NCI-H1092 (cell line): ENCODE results near the gene PDE4B.

ENCODE experiments used
- DNase-seq: peaks from one replicate; lab custom pipeline; 2025; lab: John Stamatoyannopoulos, UW

The PDE4B gene

DNA sequence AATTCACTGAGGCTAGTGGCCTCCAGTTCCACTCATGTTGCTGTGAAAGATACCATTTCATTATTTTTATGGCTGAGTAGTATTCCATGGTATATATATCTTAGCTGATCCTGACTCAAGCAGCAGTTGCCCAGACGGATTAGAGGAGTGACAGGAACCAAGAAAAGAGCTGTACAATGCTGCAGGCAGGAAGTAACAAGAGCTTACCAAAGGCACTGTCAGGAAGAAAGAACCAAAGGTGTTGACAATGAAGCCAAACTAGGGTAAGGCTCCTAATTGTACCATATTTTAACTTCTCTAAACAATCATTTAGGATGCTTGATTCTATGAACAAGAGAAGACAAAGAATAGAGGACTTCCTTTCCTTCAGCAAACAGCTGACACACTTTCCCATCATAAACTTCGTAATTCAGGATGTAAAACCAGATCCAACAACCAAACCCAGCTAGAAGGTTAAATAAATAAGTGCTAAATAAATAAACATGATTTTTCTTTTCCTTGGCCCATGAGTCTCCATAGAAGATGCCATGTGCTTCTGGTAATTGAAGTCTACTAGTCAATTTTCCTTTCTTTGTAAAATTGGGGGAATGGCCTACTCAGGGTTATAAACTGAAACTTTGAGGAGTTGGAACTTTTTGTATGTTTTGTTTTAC, 493.0 kb downstream of the PDE4B start:
- DNase-seq: no peak

GRCh38 chr1:66286307-66286706, 493.6 kb downstream of the PDE4B start:
- no peak for DNase-seq

DNA sequence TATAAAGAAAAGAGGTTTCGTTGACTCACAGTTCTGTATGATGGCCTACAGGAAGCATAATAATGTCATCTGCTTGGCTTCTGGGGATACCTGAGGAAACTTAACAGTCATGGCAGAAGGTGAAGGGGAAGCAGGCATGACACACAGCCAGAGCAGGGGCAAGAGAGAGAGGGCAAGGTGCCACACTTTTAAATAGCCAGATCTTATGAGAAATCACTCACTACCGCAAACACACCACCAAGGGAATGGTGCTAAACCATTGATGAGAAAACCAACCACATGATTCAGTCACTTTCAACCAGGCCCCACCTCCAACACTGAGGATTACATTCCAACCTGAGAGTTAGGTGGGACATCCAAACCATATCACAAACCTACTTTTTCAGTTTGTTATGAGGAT, 495.4 kb downstream of the PDE4B start:
- DNase-seq: no peak

DNA sequence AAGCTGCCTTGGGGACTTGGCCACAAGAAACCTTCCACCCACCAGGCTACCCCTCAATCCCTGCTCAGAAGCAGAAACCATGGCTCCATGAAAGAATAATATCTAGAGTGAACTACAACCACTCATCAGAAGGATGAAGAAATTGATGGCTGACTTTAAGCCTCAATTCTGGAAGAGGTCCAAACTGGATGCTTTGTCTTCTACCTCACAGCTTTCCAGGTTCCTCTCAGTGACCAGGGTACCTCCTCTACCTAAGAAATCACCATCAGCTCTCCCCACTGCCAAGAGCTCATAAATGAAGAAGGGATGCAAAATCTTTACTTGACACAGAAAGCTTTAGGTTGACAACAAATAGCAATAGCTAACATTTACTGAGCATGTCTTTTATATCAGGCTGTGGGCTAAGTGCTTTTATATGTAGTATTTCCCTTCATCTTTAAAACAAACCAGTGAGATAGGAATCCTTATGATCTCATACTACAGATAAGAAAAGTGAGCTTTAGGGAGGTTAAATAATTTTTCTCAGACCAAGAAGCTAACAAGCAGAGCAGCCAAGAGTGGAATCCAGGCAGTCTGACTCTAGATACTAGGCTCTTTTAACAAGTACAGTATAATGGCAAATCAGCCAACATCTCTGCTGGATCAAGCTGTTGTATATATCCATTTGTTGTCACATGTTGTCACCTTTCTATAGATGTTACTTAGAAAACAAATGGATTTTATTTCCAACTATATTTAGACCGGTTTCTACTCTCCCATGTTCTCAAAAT, 498.3 kb downstream of the PDE4B start:
- no peak for DNase-seq

DNA sequence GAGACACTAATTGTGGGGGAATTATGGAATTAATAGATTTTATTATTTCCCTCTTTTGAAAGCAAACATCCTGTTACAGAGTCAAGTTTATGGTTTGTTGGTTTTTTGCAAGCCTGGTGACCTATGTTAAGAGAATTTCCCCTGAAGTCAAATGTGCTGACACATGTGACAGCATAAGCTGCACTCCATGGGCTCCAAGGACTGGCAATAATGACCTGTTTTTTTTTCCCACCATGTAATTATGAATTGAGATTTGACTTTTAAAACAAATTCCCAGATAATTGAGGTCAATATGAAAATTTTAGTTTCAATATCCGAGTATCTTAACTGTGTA, 498.8 kb downstream of the PDE4B start:
- DNase-seq: no peak

DNA sequence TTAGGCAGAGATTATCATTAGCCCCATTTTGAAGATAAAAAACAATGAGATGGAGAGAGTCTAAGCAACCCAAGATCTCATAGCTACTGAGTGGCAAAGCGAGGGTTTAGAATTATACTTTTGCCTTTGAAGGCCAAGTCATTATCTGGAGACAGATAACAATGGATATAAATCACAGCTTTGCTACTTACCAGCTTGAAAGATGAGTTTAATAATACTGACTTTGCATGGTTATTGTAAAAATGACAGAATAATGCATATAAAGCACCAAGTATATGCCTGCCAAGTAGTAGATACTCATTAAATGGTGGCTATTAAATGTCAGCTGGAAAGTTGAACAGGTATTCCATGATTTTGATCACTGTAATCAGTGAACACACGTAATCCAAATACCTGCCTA, 499.6 kb downstream of the PDE4B start:
- no peak for DNase-seq

DNA sequence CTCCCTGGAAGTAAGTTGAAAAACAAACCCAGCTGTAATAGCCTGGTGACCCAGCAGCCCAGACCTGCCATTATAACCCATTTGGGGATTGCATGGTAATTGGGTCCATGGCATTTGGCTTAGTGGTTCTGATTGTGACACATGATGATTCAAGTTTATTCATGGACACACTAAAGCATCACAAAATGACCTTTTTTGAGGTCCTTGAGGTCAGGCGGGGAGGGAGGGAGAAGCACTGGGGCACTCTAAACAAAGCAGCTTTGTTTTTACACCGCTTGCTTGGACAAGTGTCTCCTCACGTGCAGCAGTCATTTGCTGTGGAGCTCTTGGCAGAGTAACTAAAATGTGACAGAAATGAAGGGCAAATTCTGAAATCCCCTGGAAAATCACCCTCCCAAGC, 500.2 kb downstream of the PDE4B start:
- DNase-seq: no peak

DNA sequence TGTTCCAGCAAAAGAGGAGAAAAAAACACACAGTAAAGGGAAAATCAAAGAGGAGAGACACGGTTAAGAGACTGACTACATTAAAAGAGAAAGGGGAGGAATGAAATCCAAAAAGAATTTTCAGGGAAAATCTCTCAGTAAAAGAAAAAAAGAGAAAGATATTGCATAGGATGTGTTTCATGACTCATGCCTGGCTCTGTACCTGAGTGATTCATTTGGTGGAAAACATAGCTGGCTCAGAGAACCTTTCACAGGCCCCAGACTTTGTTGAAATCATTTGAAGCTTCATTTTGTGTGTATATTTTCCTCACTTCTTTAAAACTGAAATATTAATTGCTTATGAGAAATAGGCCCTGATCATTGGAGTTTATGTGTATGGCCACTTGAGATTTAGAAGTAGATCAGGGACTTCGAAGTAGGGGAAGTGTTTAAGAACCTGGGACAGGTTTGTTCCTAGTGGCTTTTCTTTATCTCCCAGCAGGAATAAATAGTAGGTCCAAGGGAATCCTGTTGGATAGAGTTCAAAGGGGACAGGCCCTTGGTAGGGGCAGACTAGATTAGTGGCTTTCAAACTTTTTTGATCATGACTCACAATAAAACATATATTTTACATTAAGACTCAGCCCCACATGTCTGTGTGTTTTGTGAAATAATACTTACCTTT, 502.1 kb downstream of the PDE4B start:
- DNase-seq: no peak

- no peak for DNase-seq
Measured at GRCh38 chr1:66295803-66296202, 503.1 kb downstream of the PDE4B start.

GRCh38 chr1:66296370-66296769, 503.7 kb downstream of the PDE4B start:
- DNase-seq: no peak

DNA sequence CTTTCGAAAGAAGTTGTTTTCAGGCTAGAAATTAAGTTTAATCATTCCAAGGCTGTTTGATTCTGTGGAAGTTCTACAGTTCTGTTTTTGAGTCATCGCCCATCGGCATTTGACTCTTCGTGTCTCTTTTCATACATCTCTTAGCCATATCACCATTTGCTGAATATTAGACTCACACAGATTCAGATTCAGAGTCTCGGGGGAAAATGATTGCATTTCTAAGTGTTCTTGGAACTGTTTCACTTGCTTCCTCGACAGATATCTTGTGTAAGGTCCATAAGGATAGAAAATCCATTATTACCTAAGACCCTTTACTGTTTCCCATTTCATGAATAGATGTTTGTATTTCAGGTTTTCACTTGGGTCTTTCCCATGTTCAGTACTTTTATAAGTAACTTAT, 504.3 kb downstream of the PDE4B start:
- no peak for DNase-seq

GRCh38 chr1:66298464-66298863, 505.8 kb downstream of the PDE4B start:
- no peak for DNase-seq

- no peak for DNase-seq
Measured at GRCh38 chr1:66300280-66300971, 507.7 kb downstream of the PDE4B start.

GRCh38 chr1:66300972-66301451, 508.3 kb downstream of the PDE4B start:
- DNase-seq: no peak

DNA sequence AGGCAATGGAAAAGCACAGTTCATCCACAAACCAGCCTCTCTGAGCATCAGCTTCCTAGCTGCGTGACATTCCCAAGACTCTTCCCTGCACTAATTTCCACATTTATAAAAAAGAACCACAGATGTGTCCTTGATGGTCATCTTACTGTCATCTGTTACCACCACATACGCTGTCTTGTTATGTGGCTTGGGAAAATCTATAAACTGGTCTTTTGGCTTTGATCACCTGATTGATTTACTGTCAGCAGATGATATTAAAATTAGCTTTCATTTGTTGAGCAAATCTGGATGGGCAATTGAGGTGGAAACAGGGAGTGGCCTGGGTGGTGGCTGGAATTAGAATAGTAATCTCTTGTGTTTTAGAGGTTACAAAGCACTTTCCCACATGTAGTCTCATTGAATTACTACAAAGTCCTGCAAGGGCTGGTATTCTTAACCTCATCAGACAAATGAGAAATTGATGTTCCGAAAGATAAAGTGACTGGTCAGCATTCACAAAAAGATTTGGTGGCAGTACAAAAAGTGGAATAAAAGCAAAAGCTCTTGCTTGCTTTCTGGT, 509.6 kb downstream of the PDE4B start:
- no peak for DNase-seq

GRCh38 chr1:66302815-66303214, 510.1 kb downstream of the PDE4B start:
- no peak for DNase-seq

DNA sequence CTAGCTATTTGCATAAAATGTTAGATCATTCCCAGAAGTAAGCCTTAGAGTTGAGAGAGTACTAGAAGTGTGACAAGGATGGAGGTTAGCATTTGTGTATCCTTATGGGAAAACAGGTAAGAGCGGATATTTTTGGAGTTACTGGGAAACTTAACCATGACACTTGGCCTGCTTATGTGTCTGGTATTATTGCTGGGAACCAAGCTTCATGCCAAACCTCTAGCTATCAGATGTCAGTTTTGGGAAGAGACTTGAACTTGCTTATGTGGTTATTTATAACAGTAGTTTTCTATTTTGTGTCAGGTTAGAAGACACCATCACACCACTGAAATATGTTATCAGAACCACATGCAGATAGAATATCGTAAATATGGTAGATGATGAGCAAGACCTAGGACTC, 511.0 kb downstream of the PDE4B start:
- no peak for DNase-seq

DNA sequence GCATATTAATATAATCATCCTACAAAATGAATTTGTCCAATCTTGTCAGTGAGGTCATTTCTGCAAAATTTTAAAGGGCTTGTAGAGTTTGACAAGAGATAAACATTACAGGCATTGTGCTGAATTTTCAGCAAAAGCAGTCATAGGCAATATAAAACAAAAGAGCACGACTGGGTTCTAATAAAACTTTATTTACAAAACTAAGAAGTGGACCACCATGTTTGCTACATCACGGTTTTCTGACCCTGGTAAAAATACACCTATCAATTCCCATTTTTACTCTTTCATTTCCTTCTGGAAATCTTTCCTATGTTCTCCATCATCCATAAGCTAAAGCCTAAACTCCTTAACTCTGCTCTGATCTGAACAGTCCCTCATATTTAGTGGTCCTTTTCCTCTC, 511.4 kb downstream of the PDE4B start:
- no peak for DNase-seq

DNA sequence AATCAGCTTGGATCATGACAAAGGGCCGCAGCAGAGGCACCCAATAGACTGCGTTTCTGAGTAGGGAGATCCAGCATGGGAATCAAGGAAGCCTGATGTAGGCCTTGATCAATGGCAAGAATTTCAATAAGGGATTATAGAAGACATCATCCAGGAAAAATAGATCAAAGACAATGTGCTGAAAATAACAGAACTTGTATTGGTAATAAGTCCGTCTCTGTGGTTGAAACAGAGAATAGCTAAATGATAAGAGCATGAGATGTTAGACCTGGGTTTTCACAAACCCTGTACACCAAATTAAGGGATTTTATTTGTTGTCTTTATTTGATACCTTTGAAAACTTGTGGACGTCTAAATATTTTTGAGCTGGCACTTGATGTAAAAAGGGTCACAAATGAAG, 513.2 kb downstream of the PDE4B start:
- DNase-seq: no peak

- DNase-seq: no peak
Measured at GRCh38 chr1:66309006-66309741, 516.5 kb downstream of the PDE4B start.

DNA sequence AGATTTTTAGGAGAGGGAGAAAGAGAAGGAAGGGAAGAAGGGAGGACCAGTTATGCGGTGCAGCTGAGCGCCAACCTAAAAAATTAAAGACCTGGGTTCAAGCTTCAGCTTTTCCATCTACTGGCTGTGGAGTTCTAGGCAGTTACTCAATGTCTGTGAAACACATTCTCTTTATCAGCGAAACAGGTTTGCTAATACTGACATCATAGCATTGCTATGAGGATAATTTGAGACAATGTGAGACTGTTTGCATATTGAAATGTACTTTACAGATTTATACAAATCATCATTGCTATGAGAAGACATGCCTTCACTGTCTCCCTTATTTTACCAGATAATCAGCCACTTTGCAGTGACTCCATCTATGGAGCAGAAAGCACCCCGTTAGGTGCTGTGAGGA, 518.4 kb downstream of the PDE4B start:
- DNase-seq: no peak

DNA sequence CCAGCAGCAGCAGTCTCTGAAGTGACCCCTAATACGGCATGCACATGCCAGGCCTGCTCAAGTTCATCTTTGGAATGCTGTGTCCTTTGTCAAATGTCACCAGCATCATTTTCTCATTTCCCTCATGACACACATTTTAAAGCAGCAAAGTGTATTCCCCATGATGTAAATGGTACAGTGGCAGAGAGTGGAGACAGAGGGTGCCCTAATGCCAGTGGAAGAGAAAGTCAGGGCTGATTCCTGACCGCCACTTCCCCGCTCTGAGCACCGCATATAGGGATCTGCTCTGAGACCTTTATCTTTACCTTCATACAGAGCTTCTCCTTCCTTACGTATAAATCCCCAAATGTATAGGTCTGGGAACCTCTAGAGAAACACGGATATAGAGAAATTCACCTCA, 518.9 kb downstream of the PDE4B start:
- no peak for DNase-seq
